ENCODE data around the gene NPAS3.

The NPAS3 gene

GRCh38 chr14:33061667-33062325 is 123.1 kb downstream of the NPAS3 start:
- TF ChIP-seq CTCF (IDR thresholded peaks at IDR 0.05; ENCODE audit: low read depth, low read length, missing control alignments): no peak
- H3K4me3 ChIP-seq (ENCODE audit: low read depth, low read length): no peak overlapping the region
- no peak for DNase-seq (ENCODE audit: low read depth)
- in situ Hi-C loops (cut with HindIII; ENCODE audit: low sequenced_read_pairs): no loop called here

- no peak for TF ChIP-seq CTCF (IDR thresholded peaks at IDR 0.05; ENCODE audit: low read depth, low read length, missing control alignments)
- no peak for DNase-seq (ENCODE audit: low read depth)
- no peak overlapping the region for H3K4me3 ChIP-seq (ENCODE audit: low read depth, low read length)
- in situ Hi-C loops (cut with HindIII; ENCODE audit: low sequenced_read_pairs): no loop called here
Measured at GRCh38 chr14:33062476-33062875, 123.8 kb downstream of the NPAS3 start.

GRCh38 chr14:33062881-33063280 is 124.2 kb downstream of the NPAS3 start:
- peak; percentile 75 for DNase-seq (ENCODE audit: low read depth)
- in situ Hi-C loops (cut with HindIII; ENCODE audit: low sequenced_read_pairs): no loop called here
- TF ChIP-seq CTCF (IDR thresholded peaks at IDR 0.05; ENCODE audit: low read depth, low read length, missing control alignments): no peak

GRCh38 chr14:33063521-33063920 is 124.8 kb downstream of the NPAS3 start:
- H3K4me3 ChIP-seq (ENCODE audit: low read depth, low read length): no peak overlapping the region
- in situ Hi-C loops (cut with HindIII; ENCODE audit: low sequenced_read_pairs): no loop called here
- DNase-seq (ENCODE audit: low read depth): no peak
- TF ChIP-seq CTCF (IDR thresholded peaks at IDR 0.05; ENCODE audit: low read depth, low read length, missing control alignments): no peak

More at GRCh38 chr14:33062881-33063280, 124.2 kb downstream of the NPAS3 start:
- no peak overlapping the region for H3K4me3 ChIP-seq (ENCODE audit: low read depth, low read length)

- no peak overlapping the region for H3K4me3 ChIP-seq (ENCODE audit: low read depth, low read length)
- TF ChIP-seq CTCF (IDR thresholded peaks at IDR 0.05; ENCODE audit: low read depth, low read length, missing control alignments): no peak
- no peak for DNase-seq (ENCODE audit: low read depth)
- in situ Hi-C loops (cut with HindIII; ENCODE audit: low sequenced_read_pairs): no loop called here
Measured at GRCh38 chr14:33065634-33066033, 127.0 kb downstream of the NPAS3 start.

- no peak overlapping the region for H3K4me3 ChIP-seq (ENCODE audit: low read depth, low read length)
- in situ Hi-C loops (cut with HindIII; ENCODE audit: low sequenced_read_pairs): no loop called here
- TF ChIP-seq CTCF (IDR thresholded peaks at IDR 0.05; ENCODE audit: low read depth, low read length, missing control alignments): no peak
- DNase-seq (ENCODE audit: low read depth): no peak
Measured at GRCh38 chr14:33068040-33068439, 129.4 kb downstream of the NPAS3 start.

Data from astrocyte of the cerebellum (primary cell).